ENCODE results near the gene TMEM168. TPM values are rescaled to one million over a fixed set of nuclear protein-coding genes. Genes with fewer than 3 reads are reported as not detected.

Gene TMEM168
- total RNA-seq, 2 donors from 2014 or later, result 21.1 to 25.7 TPM

GRCh38 chr7:112792441-112792840 lies 2.2 kb upstream of the TMEM168 start:
- Mint-ChIP-seq H3K36me3 (peaks cover 12% of the 10 kb centered on the region), H3K4me1 (ENCODE audit: low read depth in 2 of 2) (peaks cover 29 to 37% of the 10 kb centered on the region in 2 donors), H3K27ac (no peak overlapping the region), H3K9me3 (no peaks in the 10 kb centered on the region), H3K4me3 (peak overlapping the region; percentile 28), H3K27me3 (no peaks in the 10 kb centered on the region)
- DNase-seq (ENCODE audit: low spot score), result no peak
- no peak for ATAC-seq

GRCh38 chr7:112791465-112792168 lies 1.4 kb upstream of the TMEM168 start:
- Mint-ChIP-seq H3K4me1 (ENCODE audit: low read depth in 2 of 2) (peaks cover 35 to 43% of the 10 kb centered on the region in 2 donors), H3K27ac (peak overlapping the region; percentile 82 to 96), H3K27me3 (no peaks in the 10 kb centered on the region), H3K9me3 (no peaks in the 10 kb centered on the region), H3K4me3 (peak overlapping the region; percentile 100), H3K36me3 (peaks cover 12% of the 10 kb centered on the region)
- ATAC-seq (no peak), DNase-seq (ENCODE audit: low spot score) (no peak)

- ATAC-seq (peak in 1 of 2 donors; percentile 22), DNase-seq (ENCODE audit: low spot score) (no peak)
- no peaks in the 10 kb centered on the region for H3K27me3 Mint-ChIP-seq
- H3K27ac Mint-ChIP-seq, result peak overlapping the region; percentile 82 to 96
- peaks cover 35 to 44% of the 10 kb centered on the region in 2 donors for H3K4me1 Mint-ChIP-seq (ENCODE audit: low read depth in 2 of 2)
- H3K4me3 Mint-ChIP-seq, result peak overlapping the region; percentile 100
- H3K9me3 Mint-ChIP-seq, result no peaks in the 10 kb centered on the region
- H3K36me3 Mint-ChIP-seq, result peaks cover 12% of the 10 kb centered on the region
Observed at GRCh38 chr7:112790586-112791003, 402 bp upstream of the TMEM168 start.

GRCh38 chr7:112789453-112789816 lies 758 bp downstream of the TMEM168 start:
- ATAC-seq (no peak), DNase-seq (ENCODE audit: low spot score) (no peak)
- H3K36me3 Mint-ChIP-seq, result peaks cover 12% of the 10 kb centered on the region
- H3K27me3 Mint-ChIP-seq, result no peaks in the 10 kb centered on the region
- peak overlapping the region; percentile 82 to 96 for H3K27ac Mint-ChIP-seq
- no peaks in the 10 kb centered on the region for H3K9me3 Mint-ChIP-seq
- H3K4me3 Mint-ChIP-seq, result peak overlapping the region; percentile 100
- peaks cover 33 to 42% of the 10 kb centered on the region in 2 donors for H3K4me1 Mint-ChIP-seq (ENCODE audit: low read depth in 2 of 2)

- H3K9me3 Mint-ChIP-seq, result no peaks in the 10 kb centered on the region
Observed at GRCh38 chr7:112788778-112789343, 1.3 kb downstream of the TMEM168 start.

GRCh38 chr7:112784603-112785002 lies 5.6 kb downstream of the TMEM168 start:
- DNase-seq (ENCODE audit: low spot score), result no peak
- no peaks in the 10 kb centered on the region for H3K9me3 Mint-ChIP-seq
- H3K4me3 Mint-ChIP-seq, result no peak overlapping the region
- H3K36me3 Mint-ChIP-seq, result peaks cover 32% of the 10 kb centered on the region
- no peak overlapping the region for H3K27ac Mint-ChIP-seq
- H3K27me3 Mint-ChIP-seq, result no peaks in the 10 kb centered on the region
- no peak for ATAC-seq
- H3K4me1 Mint-ChIP-seq (ENCODE audit: low read depth in 2 of 2), result peaks cover 29 to 42% of the 10 kb centered on the region in 2 donors

More at GRCh38 chr7:112788778-112789343, 1.3 kb downstream of the TMEM168 start:
- Mint-ChIP-seq H3K4me3 (peak overlapping the region; percentile 100), H3K27me3 (no peaks in the 10 kb centered on the region), H3K36me3 (peaks cover 18% of the 10 kb centered on the region), H3K4me1 (ENCODE audit: low read depth in 2 of 2) (peaks cover 29 to 38% of the 10 kb centered on the region in 2 donors), H3K27ac (peak overlapping the region; percentile 82 to 96)
- no peak for ATAC-seq
- DNase-seq (ENCODE audit: low spot score), result no peak

- no peaks in the 10 kb centered on the region for H3K27me3 Mint-ChIP-seq
- H3K27ac Mint-ChIP-seq, result peak overlapping the region in 1 of 2 donors; percentile 33
- H3K36me3 Mint-ChIP-seq, result peaks cover 21% of the 10 kb centered on the region
- ATAC-seq (peak; percentile 74 to 94), DNase-seq (ENCODE audit: low spot score) (no peak)
- peaks cover 16 to 23% of the 10 kb centered on the region in 2 donors for H3K4me1 Mint-ChIP-seq (ENCODE audit: low read depth in 2 of 2)
- H3K4me3 Mint-ChIP-seq, result peak overlapping the region; percentile 30
- no peaks in the 10 kb centered on the region for H3K9me3 Mint-ChIP-seq
Observed at GRCh38 chr7:112782498-112782897, 7.7 kb downstream of the TMEM168 start.

- Mint-ChIP-seq H3K36me3 (peaks cover 21% of the 10 kb centered on the region), H3K4me3 (no peak overlapping the region)
Observed at GRCh38 chr7:112781558-112781957, 8.6 kb downstream of the TMEM168 start.

GRCh38 chr7:112781110-112781509 lies 9.1 kb downstream of the TMEM168 start:
- no peaks in the 10 kb centered on the region for H3K27me3 Mint-ChIP-seq
- no peak overlapping the region for H3K27ac Mint-ChIP-seq
- DNase-seq (ENCODE audit: low spot score), result no peak
- H3K4me1 Mint-ChIP-seq (ENCODE audit: low read depth in 2 of 2), result peaks cover 10 to 16% of the 10 kb centered on the region in 2 donors
- peaks cover 21% of the 10 kb centered on the region for H3K36me3 Mint-ChIP-seq
- no peaks in the 10 kb centered on the region for H3K9me3 Mint-ChIP-seq
- H3K4me3 Mint-ChIP-seq, result no peak overlapping the region
- no peak for ATAC-seq

More at GRCh38 chr7:112781558-112781957, 8.6 kb downstream of the TMEM168 start:
- DNase-seq (ENCODE audit: low spot score), result no peak
- Mint-ChIP-seq H3K9me3 (no peaks in the 10 kb centered on the region), H3K27ac (no peak overlapping the region), H3K27me3 (no peaks in the 10 kb centered on the region), H3K4me1 (ENCODE audit: low read depth in 2 of 2) (peaks cover 10 to 17% of the 10 kb centered on the region in 2 donors)
- ATAC-seq, result no peak

GRCh38 chr7:112779667-112780066 lies 10.5 kb downstream of the TMEM168 start:
- DNase-seq (ENCODE audit: low spot score) (no peak), ATAC-seq (no peak)
- Mint-ChIP-seq H3K4me3 (no peak overlapping the region), H3K27ac (no peak overlapping the region), H3K9me3 (no peaks in the 10 kb centered on the region), H3K36me3 (peaks cover 21% of the 10 kb centered on the region), H3K27me3 (no peaks in the 10 kb centered on the region), H3K4me1 (ENCODE audit: low read depth in 2 of 2) (peaks cover 10 to 16% of the 10 kb centered on the region in 2 donors)

- Mint-ChIP-seq H3K4me3 (no peak overlapping the region), H3K4me1 (ENCODE audit: low read depth in 2 of 2) (peaks cover 5 to 8% of the 10 kb centered on the region in 2 donors), H3K36me3 (peaks cover 4% of the 10 kb centered on the region), H3K27ac (peak overlapping the region in 1 of 2 donors; percentile 12), H3K27me3 (no peaks in the 10 kb centered on the region), H3K9me3 (no peaks in the 10 kb centered on the region)
- DNase-seq (ENCODE audit: low spot score), result no peak
- ATAC-seq, result no peak
Observed at GRCh38 chr7:112777406-112777805, 12.8 kb downstream of the TMEM168 start.

GRCh38 chr7:112771166-112771565 lies 19.0 kb downstream of the TMEM168 start:
- no peaks in the 10 kb centered on the region for H3K9me3 Mint-ChIP-seq

GRCh38 chr7:112770051-112770450 lies 20.1 kb downstream of the TMEM168 start:
- no peaks in the 10 kb centered on the region for H3K9me3 Mint-ChIP-seq
- H3K4me3 Mint-ChIP-seq, result no peak overlapping the region
- peaks cover 4% of the 10 kb centered on the region for H3K36me3 Mint-ChIP-seq
- no peaks in the 10 kb centered on the region for H3K27me3 Mint-ChIP-seq
- H3K27ac Mint-ChIP-seq, result no peak overlapping the region
- H3K4me1 Mint-ChIP-seq (ENCODE audit: low read depth in 2 of 2), result no peaks in the 10 kb centered on the region
- ATAC-seq, result no peak
- DNase-seq (ENCODE audit: low spot score), result no peak

More at GRCh38 chr7:112771166-112771565, 19.0 kb downstream of the TMEM168 start:
- DNase-seq (ENCODE audit: low spot score), result no peak
- no peak overlapping the region for H3K27ac Mint-ChIP-seq
- H3K4me3 Mint-ChIP-seq, result no peak overlapping the region
- H3K4me1 Mint-ChIP-seq (ENCODE audit: low read depth in 2 of 2), result no peaks in the 10 kb centered on the region
- ATAC-seq, result no peak
- no peaks in the 10 kb centered on the region for H3K27me3 Mint-ChIP-seq
- peaks cover 4% of the 10 kb centered on the region for H3K36me3 Mint-ChIP-seq

GRCh38 chr7:112765105-112765504 lies 25.1 kb downstream of the TMEM168 start:
- ATAC-seq, result no peak
- no peaks in the 10 kb centered on the region for H3K9me3 Mint-ChIP-seq
- H3K27ac Mint-ChIP-seq, result peak overlapping the region; percentile 32 to 61
- no peaks in the 10 kb centered on the region for H3K4me1 Mint-ChIP-seq (ENCODE audit: low read depth in 2 of 2)
- H3K27me3 Mint-ChIP-seq, result no peaks in the 10 kb centered on the region
- peaks cover 4% of the 10 kb centered on the region for H3K36me3 Mint-ChIP-seq
- H3K4me3 Mint-ChIP-seq, result no peak overlapping the region
- no peak for DNase-seq (ENCODE audit: low spot score)
